ENCODE measurements around the gene PARP6. TPM values are rescaled to one million over a fixed set of nuclear protein-coding genes. Genes with fewer than 3 reads are reported as not detected.

Gene PARP6
- total RNA-seq, 1 donor from 2014 or later = 134 TPM

DNA sequence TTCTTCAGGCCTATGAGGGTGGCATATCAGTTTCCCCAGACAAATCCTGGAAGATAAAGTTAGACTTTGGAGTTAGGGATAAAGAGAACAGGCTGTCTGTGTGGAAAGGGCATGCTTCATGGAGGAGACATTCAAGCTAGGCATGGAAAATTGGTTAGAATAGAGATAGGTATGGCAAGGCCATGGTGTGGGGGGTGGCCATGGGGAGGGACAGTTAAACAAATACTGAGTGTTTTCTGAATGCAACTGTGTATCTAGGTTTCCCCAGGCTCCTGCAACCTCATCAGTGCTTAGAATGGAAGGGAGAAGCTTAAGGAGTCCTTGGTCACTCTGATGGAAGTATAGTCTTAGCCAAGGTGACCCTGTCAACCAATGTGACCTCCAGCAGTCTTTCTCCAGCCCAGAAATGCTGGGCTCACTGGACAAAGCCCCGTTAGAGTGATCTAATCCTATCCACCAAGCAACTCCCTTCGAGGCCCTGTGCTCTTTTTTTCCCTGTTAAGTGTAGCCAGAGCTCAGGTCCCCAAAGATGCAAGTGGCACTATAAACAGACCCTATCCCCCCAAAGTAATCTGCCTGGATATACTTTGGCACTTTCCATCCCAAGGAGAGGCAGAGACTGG lies 35.9 kb downstream of the PARP6 start:
- no peaks in the 10 kb centered on the region for H3K9me3 Mint-ChIP-seq
- H3K27ac Mint-ChIP-seq = no peak overlapping the region
- no peaks in the 10 kb centered on the region for H3K27me3 Mint-ChIP-seq (ENCODE audit: low read depth)
- H3K4me3 Mint-ChIP-seq = no peak overlapping the region
- H3K4me1 Mint-ChIP-seq = peaks cover 15% of the 10 kb centered on the region
- peaks cover 6% of the 10 kb centered on the region for H3K36me3 Mint-ChIP-seq
- TF ChIP-seq, protein P1, sequence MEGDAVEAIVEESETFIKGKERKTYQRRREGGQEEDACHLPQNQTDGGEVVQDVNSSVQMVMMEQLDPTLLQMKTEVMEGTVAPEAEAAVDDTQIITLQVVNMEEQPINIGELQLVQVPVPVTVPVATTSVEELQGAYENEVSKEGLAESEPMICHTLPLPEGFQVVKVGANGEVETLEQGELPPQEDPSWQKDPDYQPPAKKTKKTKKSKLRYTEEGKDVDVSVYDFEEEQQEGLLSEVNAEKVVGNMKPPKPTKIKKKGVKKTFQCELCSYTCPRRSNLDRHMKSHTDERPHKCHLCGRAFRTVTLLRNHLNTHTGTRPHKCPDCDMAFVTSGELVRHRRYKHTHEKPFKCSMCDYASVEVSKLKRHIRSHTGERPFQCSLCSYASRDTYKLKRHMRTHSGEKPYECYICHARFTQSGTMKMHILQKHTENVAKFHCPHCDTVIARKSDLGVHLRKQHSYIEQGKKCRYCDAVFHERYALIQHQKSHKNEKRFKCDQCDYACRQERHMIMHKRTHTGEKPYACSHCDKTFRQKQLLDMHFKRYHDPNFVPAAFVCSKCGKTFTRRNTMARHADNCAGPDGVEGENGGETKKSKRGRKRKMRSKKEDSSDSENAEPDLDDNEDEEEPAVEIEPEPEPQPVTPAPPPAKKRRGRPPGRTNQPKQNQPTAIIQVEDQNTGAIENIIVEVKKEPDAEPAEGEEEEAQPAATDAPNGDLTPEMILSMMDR (IDR thresholded peaks at IDR 0.05; ENCODE audit: unreplicated experiment) = no peak
- DNase-seq (ENCODE audit: low spot score in 2 of 2, unreplicated experiment in 2 of 2) = no peak

DNA sequence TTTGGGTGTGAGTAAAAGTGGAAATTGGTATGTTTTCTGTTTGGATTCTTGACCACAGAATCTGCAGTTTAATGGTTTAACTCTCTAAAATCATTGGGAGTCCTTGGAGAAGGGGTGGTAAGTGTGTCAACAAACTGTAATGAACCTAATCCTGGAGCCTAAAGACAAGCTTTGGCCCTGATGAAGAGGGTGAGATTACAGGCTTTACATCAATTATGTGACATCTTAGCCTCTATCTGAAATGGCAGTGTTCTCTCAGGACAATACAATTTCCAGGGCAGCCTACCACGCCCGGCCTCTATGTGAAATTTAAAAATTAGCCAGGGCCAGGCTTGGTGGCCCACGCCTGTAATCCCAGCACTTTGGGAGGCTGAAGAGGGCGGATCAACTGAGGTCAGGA lies 37.1 kb downstream of the PARP6 start:
- no peaks in the 10 kb centered on the region for H3K27me3 Mint-ChIP-seq (ENCODE audit: low read depth)

DNA sequence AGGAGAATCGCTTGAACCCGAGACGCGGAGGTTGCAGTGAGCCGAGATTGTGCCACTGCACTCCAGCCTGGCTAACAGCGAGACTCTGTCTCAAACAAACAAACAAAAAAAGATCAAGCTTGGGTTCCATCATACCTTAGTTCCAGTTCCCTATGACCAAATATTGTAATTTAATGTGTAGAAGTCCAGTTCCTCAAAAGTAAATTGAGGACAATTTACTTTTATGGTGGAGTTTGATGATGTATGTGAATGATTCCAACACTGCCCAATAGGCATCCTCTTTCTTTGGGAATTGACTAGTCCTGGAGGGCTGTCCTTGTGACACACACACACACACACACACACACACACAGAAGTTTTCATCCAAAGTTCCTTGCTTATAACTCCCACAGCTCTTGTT lies 38.6 kb downstream of the PARP6 start:
- no peak overlapping the region for H3K4me3 Mint-ChIP-seq
- H3K27ac Mint-ChIP-seq = no peak overlapping the region
- TF ChIP-seq, protein P1 (IDR thresholded peaks at IDR 0.05; ENCODE audit: unreplicated experiment) = no peak

More for the DNA sequence above, 37.1 kb downstream of the PARP6 start:
- Mint-ChIP-seq H3K9me3 (no peaks in the 10 kb centered on the region), H3K4me1 (peaks cover 16% of the 10 kb centered on the region), H3K27ac (no peak overlapping the region), H3K36me3 (no peaks in the 10 kb centered on the region), H3K4me3 (no peak overlapping the region)
- DNase-seq (ENCODE audit: low spot score in 2 of 2, unreplicated experiment in 2 of 2) = no peak
- TF ChIP-seq, protein P1 (IDR thresholded peaks at IDR 0.05; ENCODE audit: unreplicated experiment) = no peak

DNA sequence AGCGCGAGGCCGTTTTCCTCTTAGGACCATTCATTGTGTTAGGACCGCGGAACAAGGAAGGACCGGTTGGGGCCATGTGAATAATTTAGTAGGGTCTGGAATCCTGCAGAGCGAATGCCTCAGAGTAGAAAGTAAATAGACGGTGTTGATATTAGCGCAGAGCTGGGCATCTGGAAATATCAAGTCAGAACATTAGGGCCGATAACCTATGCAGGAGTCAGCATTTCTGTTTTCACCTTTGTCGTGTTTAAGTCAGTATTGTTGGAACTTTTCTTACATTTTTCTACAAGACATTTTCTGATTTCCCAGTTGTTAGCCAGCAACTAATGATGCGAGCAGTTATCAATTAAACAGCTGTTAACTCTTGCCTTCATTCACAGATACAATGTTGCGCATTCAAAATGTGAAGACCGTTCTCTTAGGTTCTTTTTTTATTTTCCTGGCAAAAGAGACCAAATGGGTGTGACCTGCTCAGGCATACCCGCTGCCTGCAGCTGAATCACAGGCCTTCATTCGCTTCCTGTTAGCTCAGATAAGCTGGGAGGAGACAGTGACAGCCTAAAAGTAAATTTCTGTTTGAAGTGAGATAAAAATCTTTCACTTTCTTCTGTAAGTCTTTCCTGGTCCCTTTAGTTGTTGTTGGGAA lies 40.4 kb downstream of the PARP6 start:
- Mint-ChIP-seq H3K4me3 (peak overlapping the region; percentile 88), H3K9me3 (no peaks in the 10 kb centered on the region), H3K36me3 (no peaks in the 10 kb centered on the region), H3K27me3 (ENCODE audit: low read depth) (no peaks in the 10 kb centered on the region), H3K4me1 (peaks cover 41% of the 10 kb centered on the region), H3K27ac (peak overlapping the region; percentile 99)
- TF ChIP-seq, protein P1 (IDR thresholded peaks at IDR 0.05; ENCODE audit: unreplicated experiment) = no peak
- DNase-seq (ENCODE audit: low spot score in 2 of 2, unreplicated experiment in 2 of 2) = no peak

More for the DNA sequence above, 38.6 kb downstream of the PARP6 start:
- Mint-ChIP-seq H3K36me3 (no peaks in the 10 kb centered on the region), H3K4me1 (peaks cover 26% of the 10 kb centered on the region), H3K27me3 (ENCODE audit: low read depth) (no peaks in the 10 kb centered on the region), H3K9me3 (no peaks in the 10 kb centered on the region)
- DNase-seq (ENCODE audit: low spot score in 2 of 2, unreplicated experiment in 2 of 2) = no peak

DNA sequence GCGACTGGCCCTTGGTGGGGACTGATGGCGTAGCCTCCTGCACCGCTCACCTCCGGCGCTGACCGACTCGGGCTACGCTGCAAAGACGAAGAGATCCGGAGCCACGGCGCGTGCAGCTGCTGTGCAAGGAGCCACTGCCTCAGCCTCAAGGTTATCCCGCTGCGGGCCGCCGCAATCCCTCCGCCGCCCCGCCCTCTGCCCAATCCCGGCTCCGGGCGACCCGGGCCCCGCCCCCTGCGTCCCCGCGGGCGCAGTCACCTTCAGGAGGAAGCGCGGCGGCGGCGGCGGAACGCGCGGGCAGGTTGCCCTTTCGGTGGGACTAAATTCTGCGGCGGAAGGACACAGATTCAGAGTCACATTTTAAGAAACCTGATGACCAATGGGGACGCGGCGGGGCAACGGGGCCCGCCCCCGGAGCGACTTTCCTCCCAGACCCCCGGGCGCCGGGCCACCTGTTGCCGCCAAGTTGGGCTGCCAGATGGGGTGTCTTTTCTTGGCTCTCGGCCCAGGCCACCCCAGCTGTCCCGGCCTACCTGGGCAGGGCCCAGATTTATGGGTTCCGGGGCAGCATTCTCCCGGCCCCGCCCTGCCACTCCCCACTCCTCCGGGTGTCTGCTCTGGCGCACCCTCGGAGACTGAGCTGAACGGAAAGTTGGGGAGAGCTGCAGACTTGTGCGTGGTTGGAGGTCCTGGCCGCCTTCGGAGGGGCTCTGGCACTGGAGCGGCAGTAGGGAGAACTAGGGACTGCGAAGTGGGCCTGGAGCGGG lies 41.1 kb downstream of the PARP6 start, which contains the start of gene PKM:
Gene PKM (minus strand): TSS at position 125 of the 767 bp plus-strand sequence. CDS start 12,093 bp downstream, outside the sequence.
- Mint-ChIP-seq H3K27ac (peak within 1 kb of the TSS; percentile 99), H3K36me3 (no peaks in the 10 kb centered on the region), H3K4me3 (peak within 1 kb of the TSS; percentile 88), H3K4me1 (peaks cover 47% of the 10 kb centered on the region), H3K27me3 (ENCODE audit: low read depth) (no peaks in the 10 kb centered on the region), H3K9me3 (no peaks in the 10 kb centered on the region)
- DNase-seq (ENCODE audit: low spot score in 2 of 2, unreplicated experiment in 2 of 2) = peak; percentile 91 to 94
- TF ChIP-seq, protein P1 (IDR thresholded peaks at IDR 0.05; ENCODE audit: unreplicated experiment) = no peak
